Measurements from ENCODE around the gene HTR6.

DNA sequence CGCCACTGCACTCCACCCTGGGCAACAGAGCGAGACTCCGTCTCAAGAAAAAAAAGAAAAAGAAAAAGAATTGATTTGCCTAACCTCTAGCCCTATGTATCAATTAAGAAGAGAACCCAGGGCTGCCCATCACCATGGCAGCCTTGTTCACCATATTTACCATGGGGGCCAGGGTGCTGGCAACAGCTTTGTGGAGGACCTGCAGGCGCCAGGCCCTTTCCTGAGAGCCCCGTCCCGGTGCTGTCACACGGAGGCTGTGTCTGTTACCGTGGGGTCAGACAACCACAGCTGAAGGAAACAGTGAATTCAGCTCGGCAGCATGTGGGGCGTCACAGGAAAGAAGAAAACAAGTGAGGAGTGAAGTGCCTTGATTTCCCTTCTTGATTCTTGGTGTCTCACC is 27.1 kb upstream of the HTR6 start:
- no peak for TF ChIP-seq FOXK2 (IDR thresholded peaks at IDR 0.05)
- TF ChIP-seq ELF4 (IDR thresholded peaks at IDR 0.05) = no peak
- no peak for TF ChIP-seq SUZ12 (IDR thresholded peaks at IDR 0.05)
- no peak for TF ChIP-seq SP1 (IDR thresholded peaks at IDR 0.05)
- no peak for TF ChIP-seq BHLHE40 (IDR thresholded peaks at IDR 0.05; ENCODE audit: borderline replicate concordance)
- TF ChIP-seq HDGF (IDR thresholded peaks at IDR 0.05; ENCODE audit: borderline replicate concordance) = no peak
